Measurements from ENCODE around the gene FMC1.

FMC1 gene

GRCh38 chr7:139370301-139370942, 29.3 kb downstream of the FMC1 start:
- Histone ChIP-seq H3K36me3 (ENCODE audit: control insufficient read depth in 1 of 2, insufficient read depth in 2 of 2, low read length in 2 of 2) (peaks cover 15 to 17% of the 10 kb centered on the region in 2 donors), H3K27ac (ENCODE audit: low read depth, low read length) (no peak overlapping the region)

GRCh38 chr7:139370943-139371313, 29.8 kb downstream of the FMC1 start:
- Histone ChIP-seq H3K4me1 (ENCODE audit: control insufficient read depth in 1 of 2, insufficient read depth in 2 of 2, low read length in 2 of 2) (peaks cover 0 to 17% of the 10 kb centered on the region in 2 donors), H3K4me3 (ENCODE audit: low read depth in 1 of 2, low read length in 2 of 2) (no peak overlapping the region), H3K9me3 (ENCODE audit: control insufficient read depth in 1 of 2, low read length in 2 of 2) (no peaks in the 10 kb centered on the region), H3K27me3 (ENCODE audit: control insufficient read depth in 1 of 2, insufficient read depth in 2 of 2, low read length in 2 of 2) (no peaks in the 10 kb centered on the region), H3K27ac (ENCODE audit: low read depth, low read length) (no peak overlapping the region), H3K9ac (ENCODE audit: low read depth in 1 of 2, low read length in 2 of 2) (no peak overlapping the region), H3K36me3 (ENCODE audit: control insufficient read depth in 1 of 2, insufficient read depth in 2 of 2, low read length in 2 of 2) (peaks cover 12 to 19% of the 10 kb centered on the region in 2 donors)

More at GRCh38 chr7:139370301-139370942, 29.3 kb downstream of the FMC1 start:
- H3K4me3 ChIP-seq (ENCODE audit: low read depth in 1 of 2, low read length in 2 of 2), result no peak overlapping the region
- H3K9ac ChIP-seq (ENCODE audit: low read depth in 1 of 2, low read length in 2 of 2), result no peak overlapping the region
- H3K27me3 ChIP-seq (ENCODE audit: control insufficient read depth in 1 of 2, insufficient read depth in 2 of 2, low read length in 2 of 2), result no peaks in the 10 kb centered on the region
- peaks cover 0 to 19% of the 10 kb centered on the region in 2 donors for H3K4me1 ChIP-seq (ENCODE audit: control insufficient read depth in 1 of 2, insufficient read depth in 2 of 2, low read length in 2 of 2)
- H3K9me3 ChIP-seq (ENCODE audit: control insufficient read depth in 1 of 2, low read length in 2 of 2), result no peaks in the 10 kb centered on the region

- Histone ChIP-seq H3K27ac (ENCODE audit: low read depth, low read length) (no peak overlapping the region), H3K9ac (ENCODE audit: low read depth in 1 of 2, low read length in 2 of 2) (no peak overlapping the region), H3K4me1 (ENCODE audit: control insufficient read depth in 1 of 2, insufficient read depth in 2 of 2, low read length in 2 of 2) (peaks cover 0 to 12% of the 10 kb centered on the region in 2 donors), H3K27me3 (ENCODE audit: control insufficient read depth in 1 of 2, insufficient read depth in 2 of 2, low read length in 2 of 2) (no peaks in the 10 kb centered on the region), H3K9me3 (ENCODE audit: control insufficient read depth in 1 of 2, low read length in 2 of 2) (no peaks in the 10 kb centered on the region), H3K4me3 (ENCODE audit: low read depth in 1 of 2, low read length in 2 of 2) (no peak overlapping the region), H3K36me3 (ENCODE audit: control insufficient read depth in 1 of 2, insufficient read depth in 2 of 2, low read length in 2 of 2) (peaks cover 18 to 39% of the 10 kb centered on the region in 2 donors)
Observed at GRCh38 chr7:139374246-139374645, 33.1 kb downstream of the FMC1 start.

GRCh38 chr7:139382439-139382838, 41.3 kb downstream of the FMC1 start:
- Histone ChIP-seq H3K4me3 (ENCODE audit: low read depth in 1 of 2, low read length in 2 of 2) (no peak overlapping the region), H3K36me3 (ENCODE audit: control insufficient read depth in 1 of 2, insufficient read depth in 2 of 2, low read length in 2 of 2) (peaks cover 21 to 46% of the 10 kb centered on the region in 2 donors), H3K4me1 (ENCODE audit: control insufficient read depth in 1 of 2, insufficient read depth in 2 of 2, low read length in 2 of 2) (no peaks in the 10 kb centered on the region), H3K27ac (ENCODE audit: low read depth, low read length) (no peak overlapping the region), H3K27me3 (ENCODE audit: control insufficient read depth in 1 of 2, insufficient read depth in 2 of 2, low read length in 2 of 2) (no peaks in the 10 kb centered on the region), H3K9ac (ENCODE audit: low read depth in 1 of 2, low read length in 2 of 2) (no peak overlapping the region), H3K9me3 (ENCODE audit: control insufficient read depth in 1 of 2, low read length in 2 of 2) (no peaks in the 10 kb centered on the region)

GRCh38 chr7:139384611-139385010, 43.5 kb downstream of the FMC1 start:
- no peaks in the 10 kb centered on the region for H3K9me3 ChIP-seq (ENCODE audit: control insufficient read depth in 1 of 2, low read length in 2 of 2)
- H3K27me3 ChIP-seq (ENCODE audit: control insufficient read depth in 1 of 2, insufficient read depth in 2 of 2, low read length in 2 of 2), result no peaks in the 10 kb centered on the region

GRCh38 chr7:139387594-139387993, 46.5 kb downstream of the FMC1 start:
- Histone ChIP-seq H3K4me3 (ENCODE audit: low read depth in 1 of 2, low read length in 2 of 2) (no peak overlapping the region), H3K27ac (ENCODE audit: low read depth, low read length) (no peak overlapping the region), H3K36me3 (ENCODE audit: control insufficient read depth in 1 of 2, insufficient read depth in 2 of 2, low read length in 2 of 2) (peaks cover 10 to 55% of the 10 kb centered on the region in 2 donors), H3K4me1 (ENCODE audit: control insufficient read depth in 1 of 2, insufficient read depth in 2 of 2, low read length in 2 of 2) (no peaks in the 10 kb centered on the region), H3K9ac (ENCODE audit: low read depth in 1 of 2, low read length in 2 of 2) (no peak overlapping the region), H3K9me3 (ENCODE audit: control insufficient read depth in 1 of 2, low read length in 2 of 2) (no peaks in the 10 kb centered on the region), H3K27me3 (ENCODE audit: control insufficient read depth in 1 of 2, insufficient read depth in 2 of 2, low read length in 2 of 2) (no peaks in the 10 kb centered on the region)

More at GRCh38 chr7:139384611-139385010, 43.5 kb downstream of the FMC1 start:
- Histone ChIP-seq H3K27ac (ENCODE audit: low read depth, low read length) (no peak overlapping the region), H3K4me1 (ENCODE audit: control insufficient read depth in 1 of 2, insufficient read depth in 2 of 2, low read length in 2 of 2) (no peaks in the 10 kb centered on the region), H3K9ac (ENCODE audit: low read depth in 1 of 2, low read length in 2 of 2) (no peak overlapping the region), H3K4me3 (ENCODE audit: low read depth in 1 of 2, low read length in 2 of 2) (no peak overlapping the region), H3K36me3 (ENCODE audit: control insufficient read depth in 1 of 2, insufficient read depth in 2 of 2, low read length in 2 of 2) (peaks cover 9 to 42% of the 10 kb centered on the region in 2 donors)

- no peaks in the 10 kb centered on the region for H3K4me1 ChIP-seq (ENCODE audit: control insufficient read depth in 1 of 2, insufficient read depth in 2 of 2, low read length in 2 of 2)
- no peaks in the 10 kb centered on the region for H3K9me3 ChIP-seq (ENCODE audit: control insufficient read depth in 1 of 2, low read length in 2 of 2)
- peaks cover 8 to 60% of the 10 kb centered on the region in 2 donors for H3K36me3 ChIP-seq (ENCODE audit: control insufficient read depth in 1 of 2, insufficient read depth in 2 of 2, low read length in 2 of 2)
- no peak overlapping the region for H3K4me3 ChIP-seq (ENCODE audit: low read depth in 1 of 2, low read length in 2 of 2)
- H3K27ac ChIP-seq (ENCODE audit: low read depth, low read length), result no peak overlapping the region
- H3K9ac ChIP-seq (ENCODE audit: low read depth in 1 of 2, low read length in 2 of 2), result no peak overlapping the region
- no peaks in the 10 kb centered on the region for H3K27me3 ChIP-seq (ENCODE audit: control insufficient read depth in 1 of 2, insufficient read depth in 2 of 2, low read length in 2 of 2)
Observed at GRCh38 chr7:139389091-139389490, 48.0 kb downstream of the FMC1 start.

- Histone ChIP-seq H3K4me1 (ENCODE audit: control insufficient read depth in 1 of 2, insufficient read depth in 2 of 2, low read length in 2 of 2) (no peaks in the 10 kb centered on the region), H3K9me3 (ENCODE audit: control insufficient read depth in 1 of 2, low read length in 2 of 2) (no peaks in the 10 kb centered on the region), H3K4me3 (ENCODE audit: low read depth in 1 of 2, low read length in 2 of 2) (no peak overlapping the region), H3K9ac (ENCODE audit: low read depth in 1 of 2, low read length in 2 of 2) (no peak overlapping the region), H3K27me3 (ENCODE audit: control insufficient read depth in 1 of 2, insufficient read depth in 2 of 2, low read length in 2 of 2) (no peaks in the 10 kb centered on the region), H3K36me3 (ENCODE audit: control insufficient read depth in 1 of 2, insufficient read depth in 2 of 2, low read length in 2 of 2) (peaks cover 8 to 59% of the 10 kb centered on the region in 2 donors), H3K27ac (ENCODE audit: low read depth, low read length) (no peak overlapping the region)
Observed at GRCh38 chr7:139389774-139390173, 48.6 kb downstream of the FMC1 start.

- Histone ChIP-seq H3K4me3 (ENCODE audit: low read depth in 1 of 2, low read length in 2 of 2) (no peak overlapping the region), H3K27ac (ENCODE audit: low read depth, low read length) (no peak overlapping the region), H3K4me1 (ENCODE audit: control insufficient read depth in 1 of 2, insufficient read depth in 2 of 2, low read length in 2 of 2) (no peaks in the 10 kb centered on the region), H3K9me3 (ENCODE audit: control insufficient read depth in 1 of 2, low read length in 2 of 2) (no peaks in the 10 kb centered on the region), H3K27me3 (ENCODE audit: control insufficient read depth in 1 of 2, insufficient read depth in 2 of 2, low read length in 2 of 2) (no peaks in the 10 kb centered on the region), H3K36me3 (ENCODE audit: control insufficient read depth in 1 of 2, insufficient read depth in 2 of 2, low read length in 2 of 2) (peaks cover 4 to 39% of the 10 kb centered on the region in 2 donors), H3K9ac (ENCODE audit: low read depth in 1 of 2, low read length in 2 of 2) (no peak overlapping the region)
Observed at GRCh38 chr7:139393621-139394211, 52.6 kb downstream of the FMC1 start.

GRCh38 chr7:139394540-139394939, 53.4 kb downstream of the FMC1 start:
- Histone ChIP-seq H3K27me3 (ENCODE audit: control insufficient read depth in 1 of 2, insufficient read depth in 2 of 2, low read length in 2 of 2) (no peaks in the 10 kb centered on the region), H3K4me1 (ENCODE audit: control insufficient read depth in 1 of 2, insufficient read depth in 2 of 2, low read length in 2 of 2) (no peaks in the 10 kb centered on the region), H3K27ac (ENCODE audit: low read depth, low read length) (no peak overlapping the region), H3K9me3 (ENCODE audit: control insufficient read depth in 1 of 2, low read length in 2 of 2) (no peaks in the 10 kb centered on the region), H3K9ac (ENCODE audit: low read depth in 1 of 2, low read length in 2 of 2) (no peak overlapping the region), H3K36me3 (ENCODE audit: control insufficient read depth in 1 of 2, insufficient read depth in 2 of 2, low read length in 2 of 2) (peaks cover 6 to 43% of the 10 kb centered on the region in 2 donors), H3K4me3 (ENCODE audit: low read depth in 1 of 2, low read length in 2 of 2) (no peak overlapping the region)

Data from duodenal mucosa (tissue), 2 donors.